A549 (cell line): ENCODE measurements around the gene TCTA. TPM values are rescaled to one million over a fixed set of nuclear protein-coding genes. Genes with fewer than 3 reads are reported as not detected.
"Not testable (repeated sequence)": the region's sequence is repeated elsewhere in the genome, so short reads cannot be mapped to it uniquely, and the experiment has no call there.

Source experiments
- ATAC-seq, 2 experiments: fragments of 200-7000 bp in 1 of 2; fragments of >200 bp in 1 of 2; cut with Nextera tagmentation in 1 of 2; cut with Tn5 transposase in 1 of 2; 3 replicates each; pipeline versions ENCODE4 v1.8.0 to v1.9.1; 2018 to 2020; ENCODE audit warnings: mild to moderate bottlenecking in 1 of 2, moderate library complexity in 1 of 2
- CTCF ChIA-PET: fragments of 300-600 bp; sonication (Branson Sonifier 250); formaldehyde crosslinking; extraction: SDS; loops from one replicate; lab custom pipeline; 2021; ENCODE audit warnings: antibody characterized with exemption, inconsistent platforms; lab: Yijun Ruan, JAX
- POLR2A ChIA-PET: fragments of 350-600 bp; formaldehyde crosslinking; extraction: SDS; loops from one replicate; lab custom pipeline; 2021; ENCODE audit warnings: antibody characterized with exemption, inconsistent platforms; lab: Yijun Ruan, JAX
- DNase-seq, 2 experiments: peaks; one replicate each; pipeline versions ENCODE4 v3.0.0 to v3.0.0-alpha.2; 2011 to 2016; ENCODE audit warnings: low read depth in 1 of 2, low spot score in 1 of 2
- FAIRE-seq: peaks from 2 replicates; lab custom pipeline; 2011; peaks lifted over from hg19 to GRCh38; lab: Jason Lieb, UNC
- H3K27ac ChIP-seq, 2 experiments: fragments of >200 bp; sonication (Bioruptor Twin); formaldehyde crosslinking; 3 replicates each; pipeline ENCODE4 v1.5.1; 2016 to 2017
- H3K4me1 ChIP-seq: fragments of >200 bp; sonication (Bioruptor Twin); formaldehyde crosslinking; 3 replicates; pipeline ENCODE4 v1.6.1; 2016
- H3K4me2 ChIP-seq: fragments of >200 bp; sonication (Bioruptor Twin); formaldehyde crosslinking; 3 replicates; pipeline ENCODE4 v1.6.1; 2016
- H3K4me3 ChIP-seq: fragments of >200 bp; sonication (Bioruptor Twin); formaldehyde crosslinking; 3 replicates; pipeline ENCODE4 v1.5.1; 2016
- H3K9me3 ChIP-seq: fragments of >200 bp; sonication (Bioruptor Twin); formaldehyde crosslinking; 3 replicates; pipeline ENCODE4 v1.6.1; 2016
- BCL3 ChIP-seq: fragments of >200 bp; sonication (Bioruptor Twin); formaldehyde crosslinking; IDR thresholded peaks from 3 replicates; pipeline ENCODE4 v1.6.1; 2016
- CHD2 ChIP-seq: fragments of 150-350 bp; IDR thresholded peaks from 2 replicates; pipeline ENCODE4 v1.6.1; 2014; ENCODE audit warnings: low read length; ENCODE audit not compliant: partially characterized antibody
- HOXB13 ChIP-seq: fragments of 250-450 bp; sonication (Bioruptor Pico); IDR thresholded peaks from 2 replicates; pipeline ENCODE4 v1.5.0; 2020; ENCODE audit warnings: low read depth, mild to moderate bottlenecking, moderate library complexity
- KDM1A ChIP-seq: fragments of 200-600 bp; sonication (generic); IDR thresholded peaks from 2 replicates; pipeline ENCODE4 v1.6.1; 2016; ENCODE audit warnings: low read depth, mild to moderate bottlenecking
- MYC ChIP-seq: IDR thresholded peaks from 2 replicates; pipeline ENCODE4 v1.6.1; 2012; ENCODE audit warnings: mild to moderate bottlenecking, inconsistent platforms, low read length, improper control_type of control experiment, borderline replicate concordance
- PBX3 ChIP-seq: IDR thresholded peaks from 2 replicates; pipeline ENCODE4 v1.6.1; 2012
- PHF8 ChIP-seq: fragments of 200-600 bp; sonication (generic); IDR thresholded peaks from 2 replicates; pipeline ENCODE4 v1.6.1; 2016; ENCODE audit warnings: low read depth, mild to moderate bottlenecking, antibody characterized with exemption, moderate library complexity, borderline replicate concordance
- POLR2A ChIP-seq: IDR thresholded peaks from 2 replicates; pipeline ENCODE4 v1.6.1; 2012; ENCODE audit warnings: mild to moderate bottlenecking, low read length
- RNF2 ChIP-seq: fragments of 200-600 bp; sonication (generic); IDR thresholded peaks from 2 replicates; pipeline ENCODE4 v1.6.1; 2016; ENCODE audit warnings: low read depth, mild to moderate bottlenecking, antibody characterized with exemption, moderate library complexity, borderline replicate concordance
- SMC3 ChIP-seq: fragments of >200 bp; sonication (Bioruptor Twin); formaldehyde crosslinking; IDR thresholded peaks from 3 replicates; pipeline ENCODE4 v1.6.1; 2018; ENCODE audit warnings: inconsistent platforms
- TFCP2L1 ChIP-seq: fragments of 250-450 bp; sonication (Bioruptor Pico); IDR thresholded peaks from 2 replicates; pipeline ENCODE4 v1.5.0; 2021; ENCODE audit warnings: mild to moderate bottlenecking
- TP53 ChIP-seq: fragments of 250-450 bp; sonication (Bioruptor Pico); IDR thresholded peaks from 2 replicates; pipeline ENCODE4 v1.5.0; 2021; ENCODE audit warnings: mild to moderate bottlenecking, moderate library complexity
- ZFP36 ChIP-seq: fragments of 450-650 bp; IDR thresholded peaks from 2 replicates; pipeline ENCODE4 v1.6.1; 2014; ENCODE audit warnings: borderline replicate concordance; ENCODE audit not compliant: partially characterized antibody
- WGBS: methylation state at CpG from one replicate; pipeline ENCODE4 v1.1.6; 2017; ENCODE audit errors: missing lambda C conversion rate; 5-methylcytosine and 5-hydroxymethylcytosine counted together
- polyA plus RNA-seq, 4 experiments: library from polyadenylated mRNA; depleted of rRNA in 3 of 4; stranded (reverse); fragments of >200 nt; fragmentation: RNase III in 1 of 4; extraction: RNeasy Plus Mini Kit Qiagen cat#74134 plus additional on column Dnase treatment in 1 of 4; gene quantifications; 2 replicates in 3 of 4; 3 replicates in 1 of 4; pipeline ENCODE4 v1.2.3, GENCODE V29; 2011 to 2017

The TCTA gene
- polyA plus RNA-seq, 2 of the 4 experiments (the other 2 are of a cell fraction): 14.6 to 14.8 TPM

- no peak for TF ChIP-seq ZFP36
- TF ChIP-seq SMC3: no peak
- TF ChIP-seq POLR2A: no peak
These were observed 8.3 kb upstream of the TCTA start (continued) for GRCh38 chr3:49403891-49404290.

- H3K4me3 ChIP-seq, H3K27ac ChIP-seq, POLR2A ChIA-PET, DNase-seq, ATAC-seq, FAIRE-seq, H3K9me3 ChIP-seq: not testable (repeated sequence)
- 77% methylated on average over 9 of the region's 9 CpGs for WGBS
- peaks cover 55% of the 10 kb centered on the region; the same call in 2 of the 3 replicates for H3K4me1 ChIP-seq
- CTCF ChIA-PET: interaction anchor here (0.6 to 0.8 kb wide), 2 partner anchors 34 to 518 kb away, joined by 3 read pairs; no protein-coding TSS in a partner anchor
- peak overlapping the region; percentile 32; the same call in 1 of the 3 replicates for H3K4me2 ChIP-seq
These were observed 6.7 kb upstream of the TCTA start for GRCh38 chr3:49405570-49405969.

DNA sequence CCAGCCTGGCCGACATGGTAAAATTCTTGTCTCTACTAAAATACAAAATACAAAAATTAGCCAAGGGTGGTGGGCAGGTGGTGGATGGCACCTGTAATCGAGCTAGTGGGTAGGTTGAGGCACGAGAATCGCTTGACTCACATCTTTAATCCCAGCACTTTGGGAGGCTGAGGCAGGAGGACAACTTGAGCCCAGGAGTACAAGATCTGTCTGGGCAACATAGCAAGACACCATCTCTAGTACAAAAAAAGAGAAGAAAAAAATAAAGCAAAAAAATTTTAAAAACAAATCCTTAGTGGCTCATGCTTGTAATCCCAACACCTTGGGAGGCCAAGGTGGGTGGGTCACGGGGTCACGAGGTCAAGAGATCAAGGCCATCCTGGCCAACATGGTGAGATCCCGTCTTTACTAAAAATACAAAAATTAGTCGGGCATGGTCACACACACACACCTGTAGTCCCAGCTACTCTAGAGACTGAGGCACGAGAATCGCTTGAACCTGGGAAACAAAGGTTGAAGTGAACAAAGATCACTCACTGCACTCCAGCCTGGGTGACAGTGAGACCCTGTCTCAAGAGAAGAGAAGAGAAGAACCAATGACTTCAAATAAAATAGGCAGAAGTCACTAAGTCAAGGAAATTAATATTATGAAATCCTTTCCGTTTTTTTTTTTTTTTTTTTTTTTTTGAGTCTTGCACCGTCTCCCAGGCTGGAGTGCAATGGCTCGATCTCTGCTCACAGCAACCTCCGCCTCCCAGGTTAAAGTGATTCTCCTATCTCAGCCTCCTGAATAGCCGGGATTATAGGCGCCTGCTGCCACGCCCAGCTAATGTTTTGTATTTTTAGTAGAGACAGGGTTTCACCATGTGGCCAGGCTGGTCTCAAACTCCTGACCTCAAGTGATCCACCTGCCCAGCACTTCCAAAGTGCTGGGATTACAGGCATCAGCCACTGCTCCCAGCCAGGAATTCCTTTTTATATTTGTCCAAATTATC is 5.4 kb upstream of the TCTA start:
- TF ChIP-seq PBX3 (no peak), TFCP2L1 (no peak), MYC (no peak), HOXB13 (CRISPR knock-in tag) (no peak), CHD2 (no peak)
- CTCF ChIA-PET: interaction anchor here (0.6 kb wide), 2 partner anchors 8 to 23 kb away, joined by 3 read pairs; partner anchors contain the start of gene NICN1
- H3K27ac ChIP-seq: no peak overlapping the region
- H3K9me3 ChIP-seq: no peaks in the 10 kb centered on the region
- POLR2A ChIA-PET: interaction anchor here (0.6 kb wide), 1 partner anchor 23 kb away, joined by 3 read pairs; no protein-coding TSS in a partner anchor
- peaks cover 55% of the 10 kb centered on the region; the same call in 2 of the 3 replicates for H3K4me1 ChIP-seq
- FAIRE-seq (no peak), ATAC-seq (no peak), DNase-seq (no peak)
- no peak overlapping the region for H3K4me3 ChIP-seq
- 61% methylated on average over 17 of the region's 17 CpGs for WGBS
- H3K4me2 ChIP-seq: peak overlapping the region; percentile 32; the same call in 2 of the 3 replicates

DNA sequence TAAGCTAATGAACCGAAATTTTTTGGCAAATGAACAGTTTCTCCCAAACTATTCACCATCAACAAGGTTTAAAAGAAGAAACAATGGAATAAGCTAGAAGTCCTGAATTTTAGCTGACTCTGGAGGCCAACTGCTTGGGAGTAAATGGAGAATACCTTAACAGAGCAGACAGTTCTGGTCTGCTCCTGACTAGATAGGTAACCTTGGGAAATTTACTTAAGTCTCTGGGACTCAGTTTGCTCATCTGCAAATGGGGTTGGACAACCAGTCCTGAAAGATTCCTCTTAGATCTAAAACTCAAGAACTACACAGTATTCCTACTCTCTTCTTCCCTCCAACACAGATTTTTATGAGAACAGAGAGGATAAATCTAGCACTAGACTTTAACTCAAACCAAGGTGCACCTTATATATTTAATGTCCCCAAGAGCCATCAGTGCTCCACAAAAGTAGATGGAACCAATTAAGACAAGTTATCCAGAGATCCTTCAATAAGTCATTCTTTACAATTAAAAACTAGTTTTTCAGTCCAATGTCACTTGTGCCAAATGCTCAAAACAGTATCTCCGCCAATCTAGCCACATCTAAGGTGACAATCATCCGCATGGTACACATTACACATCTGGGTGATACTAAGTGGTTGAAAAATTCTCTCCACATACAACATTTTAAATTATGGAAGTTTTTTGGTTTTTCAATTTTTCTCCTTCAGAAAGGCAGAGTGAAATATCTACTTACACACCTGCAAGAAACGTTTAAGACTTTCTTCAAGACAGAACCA is 2.0 kb upstream of the TCTA start:
- TF ChIP-seq RNF2: no peak
- peak; percentile 91 for TF ChIP-seq KDM1A
- POLR2A ChIA-PET: no interaction called here
- Histone ChIP-seq H3K9me3 (no peaks in the 10 kb centered on the region), H3K4me1 (peaks cover 55% of the 10 kb centered on the region), H3K4me2 (peak overlapping the region; percentile 87), H3K4me3 (peak overlapping the region; percentile 98), H3K27ac (peak overlapping the region; percentile 98 to 99)
- DNase-seq: no peak
- CTCF ChIA-PET: interaction anchor here (0.7 to 2.5 kb wide), 3 partner anchors 18 to 239 kb away, joined by 3 to 7 read pairs (median 3); partner anchors contain the start of genes KLHDC8B and USP4
- FAIRE-seq: no peak
- 18% methylated on average over 4 of the region's 4 CpGs for WGBS
- ATAC-seq: no peak

- POLR2A ChIA-PET: interaction anchor here (1.1 to 1.2 kb wide), 4 partner anchors 18 to 318 kb away, joined by 3 to 17 read pairs (median 5); partner anchors contain the start of genes GPX1, NICN1 and QRICH1
- H3K4me2 ChIP-seq: peak overlapping the region; percentile 87
- H3K9me3 ChIP-seq: no peaks in the 10 kb centered on the region
- no peak for FAIRE-seq
- TF ChIP-seq PHF8: peak; percentile 33; the same call in 1 of the 2 replicates
- no peak for TF ChIP-seq BCL3
- TF ChIP-seq TP53 (CRISPR knock-in tag): no peak
- TF ChIP-seq, all 56 proteins: peak for 1
- ATAC-seq (no peak), DNase-seq (no peak)
- WGBS: 1% methylated on average over 32 of the region's 33 CpGs
- CTCF ChIA-PET: no interaction called here
- H3K27ac ChIP-seq: peak overlapping the region; percentile 98 to 99
- H3K4me3 ChIP-seq: peak overlapping the region; percentile 98
- peaks cover 49% of the 10 kb centered on the region for H3K4me1 ChIP-seq
These were observed 1.2 kb upstream of the TCTA start for GRCh38 chr3:49410846-49411534.
